Calu3 (cell line): ENCODE results near the gene ERGIC1. TPM values are rescaled to one million over a fixed set of nuclear protein-coding genes. Genes with fewer than 3 reads are reported as not detected.
A peak's percentile ranks its signal among the peaks of the same experiment; 100 is the strongest.
"Not testable (repeated sequence)": the region's sequence is repeated elsewhere in the genome, so short reads cannot be mapped to it uniquely, and the experiment has no call there.

Experiments used
- BruUV-seq: library from RNA; stranded (reverse); fragments of 400-500 nt; replicated peaks from 2 replicates; lab custom pipeline; 2021; lab: Mats Ljungman, UMichigan
- CTCF ChIA-PET: fragments of 300-600 bp; sonication (Branson Sonifier 250); formaldehyde crosslinking; loops from one replicate; lab custom pipeline; 2022; ENCODE audit warnings: antibody characterized with exemption; lab: Charles Lee
- DNase-seq: peaks from one replicate; pipeline ENCODE4 v3.0.0; 2022
- H3K27ac Mint-ChIP-seq: one replicate; pipeline ENCODE4 v1.8.0; 2022; ENCODE audit warnings: mixed read lengths; ENCODE audit not compliant: unreplicated experiment
- H3K27me3 Mint-ChIP-seq: one replicate; pipeline ENCODE4 v1.8.0; 2022; ENCODE audit warnings: mixed read lengths; ENCODE audit not compliant: unreplicated experiment
- H3K36me3 Mint-ChIP-seq: one replicate; pipeline ENCODE4 v1.8.0; 2022; ENCODE audit warnings: mild to moderate bottlenecking, moderate library complexity, mixed read lengths; ENCODE audit not compliant: insufficient read depth, unreplicated experiment
- H3K4me1 Mint-ChIP-seq: one replicate; pipeline ENCODE4 v1.8.0; 2022; ENCODE audit warnings: mild to moderate bottlenecking, low read depth, mixed read lengths; ENCODE audit not compliant: unreplicated experiment
- H3K4me3 Mint-ChIP-seq: one replicate; pipeline ENCODE4 v1.8.0; 2022; ENCODE audit warnings: mild to moderate bottlenecking, low read depth, moderate library complexity, mixed read lengths; ENCODE audit not compliant: unreplicated experiment
- H3K9me3 Mint-ChIP-seq: one replicate; pipeline ENCODE4 v1.8.0; 2022; ENCODE audit warnings: low read depth, mixed read lengths; ENCODE audit not compliant: unreplicated experiment
- CTCF ChIP-seq: fragments of 200-600 bp; IDR thresholded peaks from one replicate; pipeline ENCODE4 v1.8.0; 2022; ENCODE audit warnings: antibody characterized with exemption; ENCODE audit not compliant: unreplicated experiment
- intact Hi-C: fragments of 100-400 bp; cut with micrococcal nuclease; formaldehyde crosslinking; loops from one replicate; pipeline ENCODE4 v1.10.0; 2022; ENCODE audit not compliant: unreplicated experiment
- total RNA-seq: library from RNA; stranded (reverse); gene quantifications from 2 replicates; pipeline ENCODE4 v1.2.3, GENCODE V29; 2022

ERGIC1 gene
- total RNA-seq, 1 experiment from 2014 or later, result 235 TPM

GRCh38 chr5:172859966-172860365 is 25.9 kb downstream of the ERGIC1 start:
- peaks cover 23% of the 10 kb centered on the region for H3K36me3 Mint-ChIP-seq
- H3K4me1 Mint-ChIP-seq, result peaks cover 63% of the 10 kb centered on the region
- no peaks in the 10 kb centered on the region for H3K27me3 Mint-ChIP-seq
- no peak for DNase-seq
- CTCF ChIA-PET, result interaction anchor here (0.6 to 2.4 kb wide), 8 partner anchors 10 to 143 kb away, joined by 3 to 13 read pairs (median 5); partner anchors contain the start of gene DUSP1
- intact Hi-C loops, result loop anchor here (1.0 kb wide), 1 partner anchor 42 kb away; no protein-coding TSS in a partner anchor
- TF ChIP-seq CTCF, result no peak
- H3K4me3 Mint-ChIP-seq, result peak overlapping the region; percentile 2
- H3K27ac Mint-ChIP-seq, result peak overlapping the region; percentile 37
- H3K9me3 Mint-ChIP-seq, result no peaks in the 10 kb centered on the region
- no TSS peak for BruUV-seq

GRCh38 chr5:172860520-172861443 is 26.7 kb downstream of the ERGIC1 start:
- Mint-ChIP-seq H3K36me3 (peaks cover 23% of the 10 kb centered on the region), H3K27ac (peak overlapping the region; percentile 69), H3K9me3 (no peaks in the 10 kb centered on the region), H3K4me1 (peaks cover 63% of the 10 kb centered on the region), H3K4me3 (peak overlapping the region; percentile 21), H3K27me3 (no peaks in the 10 kb centered on the region)
- CTCF ChIA-PET, result interaction anchor here (0.6 to 2.4 kb wide), 6 partner anchors 9 to 204 kb away, joined by 3 to 13 read pairs (median 4); partner anchors contain the start of gene DUSP1
- TF ChIP-seq CTCF, result no peak
- no peak for DNase-seq
- intact Hi-C loops, result loop anchor here (1.0 kb wide), 1 partner anchor 42 kb away; no protein-coding TSS in a partner anchor
- no TSS peak for BruUV-seq

- H3K9me3 Mint-ChIP-seq, result no peaks in the 10 kb centered on the region
- no peaks in the 10 kb centered on the region for H3K27me3 Mint-ChIP-seq
- TF ChIP-seq CTCF, result no peak
- no TSS peak for BruUV-seq
- peak overlapping the region; percentile 21 for H3K4me3 Mint-ChIP-seq
- peak overlapping the region; percentile 69 for H3K27ac Mint-ChIP-seq
- CTCF ChIA-PET, result interaction anchor here (0.6 kb wide), 1 partner anchor 204 kb away, joined by 3 read pairs; no protein-coding TSS in a partner anchor
- intact Hi-C loops, result no loop called here
- no peak for DNase-seq
- peaks cover 18% of the 10 kb centered on the region for H3K36me3 Mint-ChIP-seq
- peaks cover 56% of the 10 kb centered on the region for H3K4me1 Mint-ChIP-seq
Measured at GRCh38 chr5:172861461-172861860, 27.4 kb downstream of the ERGIC1 start.

- Mint-ChIP-seq H3K36me3 (peaks cover 17% of the 10 kb centered on the region), H3K27ac (no peak overlapping the region), H3K4me3 (no peak overlapping the region), H3K9me3 (no peaks in the 10 kb centered on the region), H3K27me3 (no peaks in the 10 kb centered on the region), H3K4me1 (peaks cover 53% of the 10 kb centered on the region)
- CTCF ChIA-PET, result interaction anchor here (1.0 kb wide), 1 partner anchor 10 kb away, joined by 3 read pairs; no protein-coding TSS in a partner anchor
- no TSS peak for BruUV-seq
- no peak for DNase-seq
- TF ChIP-seq CTCF, result no peak
- intact Hi-C loops, result no loop called here
Measured at GRCh38 chr5:172862165-172862801, 28.2 kb downstream of the ERGIC1 start.

GRCh38 chr5:172864171-172864570 is 30.1 kb downstream of the ERGIC1 start:
- H3K27ac Mint-ChIP-seq, intact Hi-C loops, BruUV-seq, H3K9me3 Mint-ChIP-seq, DNase-seq, H3K4me3 Mint-ChIP-seq, H3K27me3 Mint-ChIP-seq: not testable (repeated sequence)
- peaks cover 35% of the 10 kb centered on the region for H3K4me1 Mint-ChIP-seq
- CTCF ChIA-PET, result interaction anchor here (0.7 kb wide), 1 partner anchor 21 kb away, joined by 10 read pairs; no protein-coding TSS in a partner anchor
- peaks cover 18% of the 10 kb centered on the region for H3K36me3 Mint-ChIP-seq
